Nucleus accumbens (tissue), 56 donors: ENCODE results near the gene ATG7.

Experiments used
- DNase-seq, 56 donors: peaks; one replicate each; lab custom pipeline; 2025; lab: John Stamatoyannopoulos, UW

The ATG7 gene

GRCh38 chr3:11544412-11545181, 272.4 kb downstream of the ATG7 start:
- no peak for DNase-seq

GRCh38 chr3:11545186-11545851, 273.1 kb downstream of the ATG7 start:
- DNase-seq: no peak

- DNase-seq: no peak
Measured at GRCh38 chr3:11546657-11547302, 274.6 kb downstream of the ATG7 start.

GRCh38 chr3:11547498-11547897, 275.3 kb downstream of the ATG7 start:
- no peak for DNase-seq

- no peak for DNase-seq
Measured at GRCh38 chr3:11548721-11549131, 276.5 kb downstream of the ATG7 start.

- DNase-seq: no peak
Measured at GRCh38 chr3:11549580-11550140, 277.5 kb downstream of the ATG7 start.

GRCh38 chr3:11551036-11551435, 278.8 kb downstream of the ATG7 start:
- no peak for DNase-seq

GRCh38 chr3:11552289-11553264, 280.4 kb downstream of the ATG7 start:
- no peak for DNase-seq

GRCh38 chr3:11553436-11554235, 281.4 kb downstream of the ATG7 start:
- DNase-seq: no peak

GRCh38 chr3:11554236-11554610, 282.0 kb downstream of the ATG7 start:
- DNase-seq: no peak

- no peak for DNase-seq
Measured at GRCh38 chr3:11554666-11555065, 282.5 kb downstream of the ATG7 start.

- DNase-seq: peak in 1 of 56 donors; percentile 17
Measured at GRCh38 chr3:11555211-11555782, 283.1 kb downstream of the ATG7 start.

GRCh38 chr3:11555881-11556633, 283.9 kb downstream of the ATG7 start:
- no peak for DNase-seq

GRCh38 chr3:11556851-11557644, 284.9 kb downstream of the ATG7 start:
- DNase-seq: peak in 1 of 56 donors; percentile 40

GRCh38 chr3:11558002-11558401, 285.8 kb downstream of the ATG7 start:
- peak in 9 of 56 donors; percentile 18 to 68 (median 28) for DNase-seq

GRCh38 chr3:11558411-11558903, 286.3 kb downstream of the ATG7 start:
- DNase-seq: peak in 1 of 56 donors; percentile 31
